DND-41 (cell line): Measurements from ENCODE around the gene TLR8.

Source experiments
- ATAC-seq: fragments of 200-7000 bp; cut with Tn5 transposase; 3 replicates; pipeline ENCODE4 v1.9.1; 2021; ENCODE audit warnings: low read depth; ENCODE audit not compliant: insufficient read depth
- DNase-seq: peaks from one replicate; pipeline ENCODE4 v3.0.0-alpha.2; 2020
- H2AFZ ChIP-seq: 2 replicates; pipeline ENCODE4 v1.6.0; 2012; ENCODE audit warnings: low read depth, low read length
- H3K27ac ChIP-seq: 2 replicates; pipeline ENCODE4 v1.5.1; 2012; ENCODE audit warnings: low read length, inconsistent platforms
- H3K27me3 ChIP-seq: fragments of 200-600 bp; sonication (generic); 2 replicates; pipeline ENCODE4 v1.6.0; 2012; ENCODE audit warnings: low read length, mild to moderate bottlenecking, inconsistent platforms; ENCODE audit not compliant: insufficient read depth, poor library complexity
- H3K36me3 ChIP-seq: 2 replicates; pipeline ENCODE4 v1.5.1; 2012; ENCODE audit warnings: low read length, inconsistent platforms; ENCODE audit not compliant: insufficient read depth
- H3K4me1 ChIP-seq: 2 replicates; pipeline ENCODE4 v1.5.1; 2012; ENCODE audit warnings: mild to moderate bottlenecking, low read length; ENCODE audit not compliant: insufficient read depth
- H3K4me2 ChIP-seq: 2 replicates; pipeline ENCODE4 v1.6.0; 2012; ENCODE audit warnings: mild to moderate bottlenecking, moderate library complexity, low read length, inconsistent platforms; ENCODE audit not compliant: insufficient read depth
- H3K4me3 ChIP-seq, 2 experiments: fragments of 200-600 bp in 1 of 2; shearing (Covaris generic) in 1 of 2; 2 replicates each; pipeline ENCODE4 v1.5.1; 2012 to 2016; ENCODE audit warnings: inconsistent platforms in 2 of 2, low read length in 2 of 2, mild to moderate bottlenecking in 2 of 2, low read depth in 1 of 2, moderate library complexity in 1 of 2
- H3K79me2 ChIP-seq: 2 replicates; pipeline ENCODE4 v1.6.0; 2012; ENCODE audit warnings: low read length, inconsistent platforms; ENCODE audit not compliant: insufficient read depth
- H3K9ac ChIP-seq: 2 replicates; pipeline ENCODE4 v1.6.0; 2012; ENCODE audit warnings: low read depth, mild to moderate bottlenecking, inconsistent platforms, low read length, moderate library complexity
- H3K9me3 ChIP-seq: 2 replicates; pipeline ENCODE4 v1.5.1; 2012; ENCODE audit warnings: low read length, moderate library complexity, mild to moderate bottlenecking, inconsistent platforms; ENCODE audit not compliant: insufficient read depth, severe bottlenecking
- H4K20me1 ChIP-seq: 2 replicates; pipeline ENCODE4 v1.6.0; 2012; ENCODE audit warnings: low read length; ENCODE audit not compliant: insufficient read depth
- CTCF ChIP-seq: IDR thresholded peaks from 2 replicates; pipeline ENCODE4 v1.5.1; 2012; ENCODE audit warnings: borderline replicate concordance, low read length, moderate library complexity, mild to moderate bottlenecking; ENCODE audit not compliant: poor library complexity, severe bottlenecking; ENCODE audit errors: extremely low read depth
- EZH2 ChIP-seq: IDR thresholded peaks from 3 replicates; pipeline ENCODE4 v1.6.1; 2012; ENCODE audit warnings: borderline replicate concordance, low read depth, mild to moderate bottlenecking, moderate library complexity, low read length, inconsistent platforms; ENCODE audit not compliant: severe bottlenecking

The TLR8 gene

GRCh38 chrX:12971282-12972003, 65.0 kb downstream of the TLR8 start:
- H4K20me1 ChIP-seq = peaks cover 10% of the 10 kb centered on the region
- no peak overlapping the region for H2AFZ ChIP-seq
- H3K9ac ChIP-seq = peak overlapping the region; percentile 98
- ATAC-seq = peak; percentile 25
- no peaks in the 10 kb centered on the region for H3K9me3 ChIP-seq
- H3K36me3 ChIP-seq = peaks cover 14% of the 10 kb centered on the region
- H3K27ac ChIP-seq = peak overlapping the region; percentile 99
- no peaks in the 10 kb centered on the region for H3K27me3 ChIP-seq
- DNase-seq = peak; percentile 74
- peak overlapping the region; percentile 21 to 55 for H3K4me3 ChIP-seq
- TF ChIP-seq CTCF = no peak
- no peak for TF ChIP-seq EZH2
- H3K4me1 ChIP-seq = peaks cover 37% of the 10 kb centered on the region
- H3K79me2 ChIP-seq = peaks cover 75% of the 10 kb centered on the region
- peak overlapping the region; percentile 63 for H3K4me2 ChIP-seq

GRCh38 chrX:12972243-12972642, 65.8 kb downstream of the TLR8 start:
- Histone ChIP-seq H3K9me3 (no peaks in the 10 kb centered on the region), H3K79me2 (peaks cover 83% of the 10 kb centered on the region), H3K36me3 (peaks cover 22% of the 10 kb centered on the region), H2AFZ (no peak overlapping the region), H3K27me3 (no peaks in the 10 kb centered on the region), H3K4me2 (peak overlapping the region; percentile 63), H3K9ac (peak overlapping the region; percentile 98), H4K20me1 (peaks cover 10% of the 10 kb centered on the region), H3K4me1 (peaks cover 37% of the 10 kb centered on the region), H3K4me3 (peak overlapping the region; percentile 21 to 55), H3K27ac (peak overlapping the region; percentile 99)
- no peak for ATAC-seq
- peak; percentile 53 for DNase-seq
- no peak for TF ChIP-seq EZH2
- TF ChIP-seq CTCF = no peak
